ENCODE results near the gene NSD2.

NSD2 gene

DNA sequence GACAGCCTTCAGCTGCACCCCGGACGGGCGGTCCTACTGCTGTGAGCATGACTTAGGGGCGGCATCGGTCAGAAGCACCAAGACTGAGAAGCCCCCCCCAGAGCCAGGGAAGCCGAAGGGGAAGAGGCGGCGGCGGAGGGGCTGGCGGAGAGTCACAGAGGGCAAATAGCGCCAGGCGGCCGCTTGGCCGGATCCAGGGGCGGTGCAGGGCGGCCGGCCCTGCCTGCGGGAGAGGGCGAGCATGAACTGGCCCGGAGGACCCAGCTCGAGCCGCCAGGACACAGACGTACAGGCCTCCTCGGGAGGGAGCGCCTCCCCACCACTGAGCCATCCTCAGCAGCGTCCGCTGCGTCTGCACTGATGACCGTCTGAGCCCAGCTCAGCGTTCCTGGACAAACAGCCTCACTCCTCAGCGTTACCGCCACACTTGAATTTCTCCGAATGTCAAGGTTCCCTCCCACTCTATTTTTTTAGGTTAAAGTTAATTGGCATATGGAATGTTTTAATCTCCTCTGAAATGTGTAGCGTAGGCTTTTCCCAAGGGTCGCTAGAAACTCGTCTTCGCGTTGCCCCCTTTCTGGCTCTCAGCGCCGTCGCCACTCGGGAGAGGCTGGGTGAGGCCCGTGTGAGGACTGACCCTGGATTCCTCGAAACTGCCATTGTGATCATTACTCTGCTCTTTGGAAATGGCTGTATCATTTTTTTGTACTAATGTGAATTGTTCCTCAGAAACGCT, 107.7 kb downstream of the NSD2 start:
- Histone ChIP-seq H3K27me3 (ENCODE audit: insufficient read depth, poor library complexity, severe bottlenecking) (no peaks in the 10 kb centered on the region), H3K27ac (replicated peaks) (no peak overlapping the region), H3K4me3 (replicated peaks; ENCODE audit: insufficient read depth, low read length) (no peak overlapping the region)
- TF ChIP-seq REST (IDR thresholded peaks at IDR 0.05; ENCODE audit: insufficient replicate concordance, low read depth): no peak
- TF ChIP-seq CTCF (IDR thresholded peaks at IDR 0.05; ENCODE audit: insufficient read depth, low read length): no peak
- TF ChIP-seq GABPA (IDR thresholded peaks at IDR 0.05; ENCODE audit: low read depth): no peak
- TF ChIP-seq SPI1 (IDR thresholded peaks at IDR 0.05; ENCODE audit: borderline replicate concordance, low read depth): no peak
- TF ChIP-seq POLR2AphosphoS5 (IDR thresholded peaks at IDR 0.05; ENCODE audit: low read depth): no peak
- no peak for DNase-seq (ENCODE audit: low read depth in 1 of 2, low spot score in 1 of 2)

DNA sequence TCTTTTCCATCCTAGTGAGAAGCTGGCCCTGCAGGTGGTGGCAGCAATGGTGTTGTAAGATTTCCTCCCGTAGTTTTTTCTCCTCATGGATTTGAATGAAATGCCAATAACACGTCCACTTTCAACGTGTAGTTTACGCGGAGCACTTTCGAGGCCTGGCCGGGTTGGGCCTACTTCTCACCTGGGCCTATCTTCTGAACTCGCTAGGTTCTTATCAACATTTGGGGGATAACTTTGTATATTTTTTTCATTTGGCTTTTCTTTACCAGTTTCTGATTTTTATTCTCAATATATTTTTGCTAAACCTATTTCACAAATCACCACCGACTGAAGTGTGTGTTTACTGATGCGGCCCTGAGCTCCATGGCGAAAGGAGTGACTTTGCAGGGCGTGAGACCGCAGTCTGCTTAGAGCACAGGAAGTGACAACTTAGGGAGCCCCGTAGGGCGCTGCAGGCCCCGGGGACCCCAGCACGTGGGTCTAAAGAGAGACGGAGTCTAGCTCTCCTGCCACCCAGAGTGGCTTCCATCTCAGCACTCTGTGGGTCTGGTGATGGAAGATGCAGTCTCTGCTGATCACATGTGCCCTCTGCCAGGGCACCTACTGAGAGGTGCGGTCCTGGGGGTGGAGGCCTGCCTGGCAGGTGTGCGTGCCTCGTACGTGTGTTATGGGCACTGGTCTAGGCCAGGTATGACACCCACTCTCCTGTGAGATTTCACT, 108.4 kb downstream of the NSD2 start:
- H3K27ac ChIP-seq (replicated peaks): no peak overlapping the region

More for the DNA sequence above, 108.4 kb downstream of the NSD2 start:
- TF ChIP-seq REST (IDR thresholded peaks at IDR 0.05; ENCODE audit: insufficient replicate concordance, low read depth) (no peak), GABPA (IDR thresholded peaks at IDR 0.05; ENCODE audit: low read depth) (no peak), POLR2AphosphoS5 (IDR thresholded peaks at IDR 0.05; ENCODE audit: low read depth) (no peak; the same call in 1 of the 2 replicates), SPI1 (IDR thresholded peaks at IDR 0.05; ENCODE audit: borderline replicate concordance, low read depth) (no peak), CTCF (IDR thresholded peaks at IDR 0.05; ENCODE audit: insufficient read depth, low read length) (no peak)
- no peak for DNase-seq (ENCODE audit: low read depth in 1 of 2, low spot score in 1 of 2)
- no peaks in the 10 kb centered on the region for H3K27me3 ChIP-seq (ENCODE audit: insufficient read depth, poor library complexity, severe bottlenecking)
- no peak overlapping the region for H3K4me3 ChIP-seq (replicated peaks; ENCODE audit: insufficient read depth, low read length)
